GM12875 (cell line): Measurements from ENCODE around the gene NCKAP5.

Experiments
- H3K4me3 ChIP-seq: one replicate; pipeline ENCODE4 v1.5.1; 2011; ENCODE audit warnings: low read depth, low read length, control low read depth
- TF ChIP-seq, protein P1 (sequence below): IDR thresholded peaks from 2 replicates; pipeline ENCODE4 v1.5.1; 2011; ENCODE audit warnings: low read depth, mild to moderate bottlenecking, control low read depth, inconsistent platforms, low read length, moderate library complexity, borderline replicate concordance; ENCODE audit not compliant: insufficient read depth

The NCKAP5 gene

GRCh38 chr2:132884705-132885104 lies 683.6 kb downstream of the NCKAP5 start:
- no peak overlapping the region for H3K4me3 ChIP-seq
- TF ChIP-seq, protein P1, sequence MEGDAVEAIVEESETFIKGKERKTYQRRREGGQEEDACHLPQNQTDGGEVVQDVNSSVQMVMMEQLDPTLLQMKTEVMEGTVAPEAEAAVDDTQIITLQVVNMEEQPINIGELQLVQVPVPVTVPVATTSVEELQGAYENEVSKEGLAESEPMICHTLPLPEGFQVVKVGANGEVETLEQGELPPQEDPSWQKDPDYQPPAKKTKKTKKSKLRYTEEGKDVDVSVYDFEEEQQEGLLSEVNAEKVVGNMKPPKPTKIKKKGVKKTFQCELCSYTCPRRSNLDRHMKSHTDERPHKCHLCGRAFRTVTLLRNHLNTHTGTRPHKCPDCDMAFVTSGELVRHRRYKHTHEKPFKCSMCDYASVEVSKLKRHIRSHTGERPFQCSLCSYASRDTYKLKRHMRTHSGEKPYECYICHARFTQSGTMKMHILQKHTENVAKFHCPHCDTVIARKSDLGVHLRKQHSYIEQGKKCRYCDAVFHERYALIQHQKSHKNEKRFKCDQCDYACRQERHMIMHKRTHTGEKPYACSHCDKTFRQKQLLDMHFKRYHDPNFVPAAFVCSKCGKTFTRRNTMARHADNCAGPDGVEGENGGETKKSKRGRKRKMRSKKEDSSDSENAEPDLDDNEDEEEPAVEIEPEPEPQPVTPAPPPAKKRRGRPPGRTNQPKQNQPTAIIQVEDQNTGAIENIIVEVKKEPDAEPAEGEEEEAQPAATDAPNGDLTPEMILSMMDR: no peak

GRCh38 chr2:132884292-132884691 lies 684.0 kb downstream of the NCKAP5 start:
- no peak overlapping the region for H3K4me3 ChIP-seq
- TF ChIP-seq, protein P1: no peak

DNA sequence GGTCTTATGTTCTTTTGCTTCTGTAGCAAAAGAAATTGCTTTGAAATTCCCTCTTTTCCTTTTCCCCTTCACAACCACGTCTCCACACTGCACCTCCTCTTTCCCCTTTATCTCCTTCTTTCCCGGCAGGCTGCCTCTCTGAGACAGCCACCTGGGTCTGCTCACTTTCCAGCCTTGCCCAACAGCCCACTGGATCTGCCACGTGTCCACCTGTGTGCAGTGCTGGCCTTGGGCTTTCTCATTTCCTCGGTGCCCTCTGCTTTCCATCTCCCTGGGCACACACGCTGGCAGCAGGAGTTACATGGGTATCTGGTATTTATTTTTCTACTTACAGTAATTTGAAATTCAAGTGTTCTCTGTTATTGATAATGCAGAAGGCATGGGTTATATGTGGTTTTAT lies 684.8 kb downstream of the NCKAP5 start:
- TF ChIP-seq, protein P1: no peak
- H3K4me3 ChIP-seq: no peak overlapping the region

DNA sequence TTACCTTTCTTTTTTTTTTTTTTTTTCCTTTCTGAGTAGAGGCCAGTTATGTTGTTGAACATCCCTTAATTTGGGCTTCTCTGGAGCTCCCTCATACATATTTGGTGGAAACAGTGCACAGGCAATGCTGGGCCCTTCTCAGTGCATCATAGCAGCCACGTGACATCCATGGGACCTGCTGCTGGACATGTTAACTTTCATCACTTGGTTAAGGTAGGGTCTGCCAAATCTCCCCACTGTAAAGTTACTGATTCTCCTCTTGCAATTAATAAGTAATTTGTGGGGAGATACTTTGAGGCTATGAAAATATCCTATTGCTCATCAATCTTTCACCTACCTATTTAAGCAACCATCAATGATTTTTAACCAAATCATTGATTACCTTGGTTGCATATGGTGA lies 686.7 kb downstream of the NCKAP5 start:
- TF ChIP-seq, protein P1: no peak
- no peak overlapping the region for H3K4me3 ChIP-seq

GRCh38 chr2:132877923-132878322 lies 690.3 kb downstream of the NCKAP5 start:
- TF ChIP-seq, protein P1: no peak
- no peak overlapping the region for H3K4me3 ChIP-seq

GRCh38 chr2:132876745-132877391 lies 691.4 kb downstream of the NCKAP5 start:
- TF ChIP-seq, protein P1: no peak
- no peak overlapping the region for H3K4me3 ChIP-seq

- TF ChIP-seq, protein P1: no peak
These were observed 693.1 kb downstream of the NCKAP5 start for GRCh38 chr2:132875193-132875592.

More at GRCh38 chr2:132875193-132875592, 693.1 kb downstream of the NCKAP5 start:
- no peak overlapping the region for H3K4me3 ChIP-seq
